ENCODE measurements around the gene OPN4. TPM values are rescaled to one million over a fixed set of nuclear protein-coding genes. Genes with fewer than 3 reads are reported as not detected.

The OPN4 gene
- total RNA-seq, 2 donors from 2014 or later: not detected

DNA sequence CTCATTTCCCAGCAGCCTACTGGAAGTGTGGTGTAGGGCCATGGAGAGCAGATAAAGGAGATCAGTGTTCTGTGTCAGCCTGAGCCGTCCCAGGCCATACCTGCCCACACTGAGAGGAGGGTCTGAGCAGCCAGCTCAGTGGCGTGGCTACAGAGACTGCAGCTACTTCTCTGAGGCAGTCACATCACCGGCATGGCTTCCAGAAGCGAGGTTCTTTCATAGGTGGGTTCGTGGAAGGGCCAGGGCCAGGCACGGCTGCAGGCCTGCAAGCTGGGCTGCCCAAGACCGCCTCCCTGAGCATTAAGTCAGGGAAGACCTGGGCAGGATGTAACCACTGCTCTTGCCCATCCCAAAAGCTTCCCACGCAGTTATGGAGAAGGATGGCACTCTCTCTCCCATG, 48.8 kb downstream of the OPN4 start:
- no peaks in the 10 kb centered on the region for H3K36me3 Mint-ChIP-seq (ENCODE audit: low read depth)
- Histone ChIP-seq H3K4me3 (ENCODE audit: low read length) (no peak overlapping the region), H3K4me1 (ENCODE audit: control insufficient read depth, insufficient read depth, low read length) (no peaks in the 10 kb centered on the region), H3K27me3 (ENCODE audit: control insufficient read depth, insufficient read depth, low read length, poor library complexity, severe bottlenecking) (no peaks in the 10 kb centered on the region), H3K9ac (ENCODE audit: extremely low read depth, low read length, poor library complexity, severe bottlenecking) (no peak overlapping the region), H3K9me3 (ENCODE audit: control insufficient read depth, low read length) (no peaks in the 10 kb centered on the region), H3K36me3 (ENCODE audit: control insufficient read depth, insufficient read depth, low read length) (no peaks in the 10 kb centered on the region), H3K27ac (ENCODE audit: low read depth, low read length) (no peak overlapping the region)
- no peak overlapping the region for H3K4me3 Mint-ChIP-seq
- WGBS, 2 experiments (ENCODE audit: insufficient coverage in 1 of 2, insufficient read length in 1 of 2): 95 to 96% methylated on average over 6 to 8 of the region's 8 CpGs
- H3K4me1 Mint-ChIP-seq: peaks cover 5% of the 10 kb centered on the region
- no peak for DNase-seq
- peak overlapping the region; percentile 9 for H3K27ac Mint-ChIP-seq
- H3K9me3 Mint-ChIP-seq: no peaks in the 10 kb centered on the region
- H3K27me3 Mint-ChIP-seq (ENCODE audit: insufficient read depth): no peaks in the 10 kb centered on the region
- TF ChIP-seq, protein P1, sequence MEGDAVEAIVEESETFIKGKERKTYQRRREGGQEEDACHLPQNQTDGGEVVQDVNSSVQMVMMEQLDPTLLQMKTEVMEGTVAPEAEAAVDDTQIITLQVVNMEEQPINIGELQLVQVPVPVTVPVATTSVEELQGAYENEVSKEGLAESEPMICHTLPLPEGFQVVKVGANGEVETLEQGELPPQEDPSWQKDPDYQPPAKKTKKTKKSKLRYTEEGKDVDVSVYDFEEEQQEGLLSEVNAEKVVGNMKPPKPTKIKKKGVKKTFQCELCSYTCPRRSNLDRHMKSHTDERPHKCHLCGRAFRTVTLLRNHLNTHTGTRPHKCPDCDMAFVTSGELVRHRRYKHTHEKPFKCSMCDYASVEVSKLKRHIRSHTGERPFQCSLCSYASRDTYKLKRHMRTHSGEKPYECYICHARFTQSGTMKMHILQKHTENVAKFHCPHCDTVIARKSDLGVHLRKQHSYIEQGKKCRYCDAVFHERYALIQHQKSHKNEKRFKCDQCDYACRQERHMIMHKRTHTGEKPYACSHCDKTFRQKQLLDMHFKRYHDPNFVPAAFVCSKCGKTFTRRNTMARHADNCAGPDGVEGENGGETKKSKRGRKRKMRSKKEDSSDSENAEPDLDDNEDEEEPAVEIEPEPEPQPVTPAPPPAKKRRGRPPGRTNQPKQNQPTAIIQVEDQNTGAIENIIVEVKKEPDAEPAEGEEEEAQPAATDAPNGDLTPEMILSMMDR (conservative IDR thresholded peaks at IDR 0.05): no peak

- DNase-seq: no peak
Measured at GRCh38 chr10:86705139-86705538, 50.8 kb downstream of the OPN4 start.

DNA sequence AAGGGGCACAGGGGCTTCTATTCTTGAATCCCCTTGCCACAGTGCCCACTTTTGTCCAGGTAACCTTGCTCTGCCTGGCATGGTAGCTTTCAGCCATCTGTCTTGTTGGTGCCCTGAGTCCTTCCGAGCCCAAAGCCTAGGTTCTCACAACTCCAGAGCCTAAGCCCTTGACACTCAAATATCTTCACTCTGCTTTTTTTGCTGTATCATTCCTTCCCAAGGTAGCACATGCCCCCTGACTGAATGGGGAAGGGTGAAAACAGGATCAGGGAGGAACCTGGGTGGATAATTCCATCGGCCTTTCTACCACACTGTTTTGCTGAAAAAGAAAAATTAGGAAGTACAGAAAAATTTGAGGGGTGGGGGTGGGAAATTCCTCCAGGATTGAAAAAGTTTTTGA, 51.6 kb downstream of the OPN4 start:
- H3K4me3 Mint-ChIP-seq: no peak overlapping the region
- H3K27me3 Mint-ChIP-seq (ENCODE audit: insufficient read depth): no peaks in the 10 kb centered on the region
- Histone ChIP-seq H3K4me1 (ENCODE audit: control insufficient read depth, insufficient read depth, low read length) (no peaks in the 10 kb centered on the region), H3K36me3 (ENCODE audit: control insufficient read depth, insufficient read depth, low read length) (no peaks in the 10 kb centered on the region), H3K27me3 (ENCODE audit: control insufficient read depth, insufficient read depth, low read length, poor library complexity, severe bottlenecking) (no peaks in the 10 kb centered on the region), H3K4me3 (ENCODE audit: low read length) (no peak overlapping the region), H3K27ac (ENCODE audit: low read depth, low read length) (no peak overlapping the region), H3K9me3 (ENCODE audit: control insufficient read depth, low read length) (no peaks in the 10 kb centered on the region), H3K9ac (ENCODE audit: extremely low read depth, low read length, poor library complexity, severe bottlenecking) (no peak overlapping the region)
- H3K9me3 Mint-ChIP-seq: no peaks in the 10 kb centered on the region
- WGBS, 2 experiments (ENCODE audit: insufficient coverage in 1 of 2, insufficient read length in 1 of 2): 88 to 89% methylated on average over 1 to 2 of the region's 2 CpGs
- TF ChIP-seq, protein P1 (conservative IDR thresholded peaks at IDR 0.05): no peak
- H3K4me1 Mint-ChIP-seq: peaks cover 16% of the 10 kb centered on the region
- H3K27ac Mint-ChIP-seq: no peak overlapping the region
- DNase-seq: peak; percentile 44
- no peaks in the 10 kb centered on the region for H3K36me3 Mint-ChIP-seq (ENCODE audit: low read depth)

More at GRCh38 chr10:86705139-86705538, 50.8 kb downstream of the OPN4 start:
- no peaks in the 10 kb centered on the region for H3K9me3 ChIP-seq (ENCODE audit: control insufficient read depth, low read length)
- 100% methylated on average over 1 of the region's 1 CpG; no CpG with 5 or more reads in 1 of the 2 experiments for WGBS, 2 experiments (ENCODE audit: insufficient coverage in 1 of 2, insufficient read length in 1 of 2)
- H3K27me3 Mint-ChIP-seq (ENCODE audit: insufficient read depth): no peaks in the 10 kb centered on the region
- H3K9me3 Mint-ChIP-seq: no peaks in the 10 kb centered on the region
- no peak overlapping the region for H3K9ac ChIP-seq (ENCODE audit: extremely low read depth, low read length, poor library complexity, severe bottlenecking)
- H3K27me3 ChIP-seq (ENCODE audit: control insufficient read depth, insufficient read depth, low read length, poor library complexity, severe bottlenecking): no peaks in the 10 kb centered on the region
- peaks cover 13% of the 10 kb centered on the region for H3K4me1 Mint-ChIP-seq
- H3K36me3 ChIP-seq (ENCODE audit: control insufficient read depth, insufficient read depth, low read length): no peaks in the 10 kb centered on the region
- no peak overlapping the region for H3K4me3 ChIP-seq (ENCODE audit: low read length)
- H3K36me3 Mint-ChIP-seq (ENCODE audit: low read depth): no peaks in the 10 kb centered on the region
- no peak overlapping the region for H3K4me3 Mint-ChIP-seq
- TF ChIP-seq, protein P1 (conservative IDR thresholded peaks at IDR 0.05): no peak
- no peak overlapping the region for H3K27ac Mint-ChIP-seq
- no peaks in the 10 kb centered on the region for H3K4me1 ChIP-seq (ENCODE audit: control insufficient read depth, insufficient read depth, low read length)
- no peak overlapping the region for H3K27ac ChIP-seq (ENCODE audit: low read depth, low read length)
